ENCODE results near the gene DNAH12.
"Not testable (repeated sequence)": the region's sequence is repeated elsewhere in the genome, so short reads cannot be mapped to it uniquely, and the experiment has no call there.

Gene DNAH12

DNA sequence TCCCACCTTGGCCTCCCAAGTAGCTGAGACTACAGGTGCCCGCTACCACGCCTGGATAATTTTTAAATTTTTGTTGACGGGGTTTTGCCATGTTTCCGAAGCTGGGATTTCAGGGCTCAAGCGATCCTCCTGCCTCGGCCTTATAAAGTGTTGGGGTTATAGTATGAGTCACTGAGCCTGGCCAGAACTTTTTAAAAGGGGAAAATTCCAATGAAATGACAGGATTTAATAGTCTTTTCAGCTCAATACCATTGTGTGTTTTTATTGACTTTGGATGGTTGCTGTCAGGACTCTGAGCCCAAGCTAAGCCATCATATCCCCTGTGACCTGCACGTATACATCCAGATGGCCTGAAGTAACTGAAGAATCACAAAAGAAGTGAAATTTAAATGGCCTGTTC, 240.6 kb downstream of the DNAH12 start:
- not testable (repeated sequence) for DNase-seq (ENCODE audit: low spot score)

DNA sequence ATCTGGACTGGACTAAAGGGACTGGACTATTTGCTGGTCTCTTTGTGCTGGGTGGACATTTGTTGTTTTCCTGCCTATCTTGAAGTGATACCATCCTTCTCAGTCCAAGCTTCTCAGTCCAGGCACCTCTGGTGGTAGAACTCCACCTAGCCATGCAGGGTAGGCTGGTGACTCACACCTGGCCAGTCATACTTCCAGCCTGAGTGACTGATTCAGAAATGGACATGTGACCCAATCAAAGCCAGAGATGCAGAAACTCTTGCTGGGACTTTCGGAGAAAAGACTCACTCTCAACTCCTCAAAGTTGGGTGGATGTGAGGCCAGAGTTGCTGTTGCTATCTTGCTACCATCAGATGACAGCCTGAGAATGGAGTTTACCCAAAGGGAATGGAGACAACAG, 246.1 kb downstream of the DNAH12 start:
- no peak for DNase-seq (ENCODE audit: low spot score)

DNA sequence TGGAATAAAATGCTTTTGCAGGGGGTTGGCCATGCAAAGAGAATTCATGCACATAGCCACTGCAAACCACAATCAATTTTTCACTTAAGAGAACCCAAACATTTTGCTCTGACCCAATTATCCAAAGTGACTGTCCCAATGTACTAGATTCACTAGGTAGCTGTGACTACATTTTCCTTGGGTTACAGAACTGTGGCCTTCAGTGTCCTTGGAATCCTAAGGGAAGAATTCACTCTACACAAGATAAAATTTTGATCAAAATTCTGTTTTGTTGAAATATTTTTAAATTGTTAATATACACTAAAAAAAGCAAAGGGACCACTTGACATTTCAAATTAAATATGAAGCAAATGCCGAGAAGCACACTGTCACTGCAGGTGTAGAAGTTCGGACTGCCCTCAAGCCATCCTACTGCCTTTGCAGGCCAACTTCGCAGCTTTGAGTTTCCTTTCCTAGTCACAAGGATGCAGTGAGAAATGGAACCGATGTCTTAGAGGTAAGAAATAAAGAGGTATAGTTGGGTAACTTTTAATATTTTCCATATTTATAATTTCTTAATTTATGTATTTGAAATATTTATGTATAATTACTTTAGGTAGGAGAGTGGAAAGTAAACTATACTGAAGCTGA, 251.1 kb downstream of the DNAH12 start:
- DNase-seq (ENCODE audit: low spot score), result no peak

DNA sequence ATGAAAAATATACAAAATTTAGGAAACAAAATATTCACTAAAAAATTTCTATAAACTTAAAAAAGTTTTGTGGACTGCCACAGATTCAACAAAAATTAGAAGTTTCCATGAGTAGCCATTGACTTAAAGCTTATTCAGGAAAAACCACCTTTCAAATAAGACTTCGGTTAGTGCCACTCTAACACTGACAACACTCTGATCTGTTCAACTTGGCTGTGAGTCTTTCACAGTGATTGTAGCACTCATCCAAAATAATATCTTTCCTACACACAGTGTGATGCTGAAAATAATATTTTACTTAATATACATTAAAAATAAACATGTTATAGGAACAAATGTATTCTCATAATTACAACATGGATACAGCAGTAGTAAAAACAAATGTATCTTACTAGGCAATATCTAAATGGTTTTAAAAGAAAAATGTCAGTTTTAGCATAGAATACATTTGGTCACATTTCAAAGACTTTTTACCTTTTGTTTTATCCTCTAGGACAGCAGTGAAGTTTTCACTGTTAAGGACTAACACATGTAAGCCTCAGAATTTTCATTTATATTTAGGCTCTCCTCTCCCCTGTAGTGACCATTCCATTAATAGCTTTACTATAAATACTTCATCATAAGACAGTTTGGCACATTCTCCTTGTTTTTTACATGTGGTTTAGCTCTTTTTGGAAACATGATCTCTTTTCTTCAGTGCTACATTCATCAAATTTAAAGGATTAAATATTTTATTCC, 251.8 kb downstream of the DNAH12 start, which contains the start of gene ASB14:
ASB14 (minus strand) TSS at position 527 of the 738 bp plus-strand sequence. CDS start 652 bp downstream, outside the sequence.
- no peak for DNase-seq (ENCODE audit: low spot score)

DNA sequence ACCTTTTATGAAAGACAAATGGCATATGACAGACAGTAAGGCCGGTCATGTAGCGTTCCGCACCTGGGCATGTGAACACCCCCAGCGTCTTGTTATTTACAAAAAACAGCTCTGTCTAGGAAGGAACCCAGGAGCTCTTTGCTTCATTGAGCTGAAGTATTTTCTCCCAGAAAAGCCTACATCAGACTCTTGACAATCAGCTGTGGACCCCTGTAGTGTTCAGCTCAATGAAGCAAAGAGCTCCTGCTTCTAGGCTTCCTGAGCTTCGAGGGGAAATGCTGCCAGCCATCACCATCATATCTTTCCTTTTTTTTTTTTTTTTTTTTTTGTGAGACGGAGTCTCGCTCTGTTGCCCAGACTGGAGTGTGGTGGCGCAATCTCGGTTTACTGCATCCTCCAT, 255.7 kb downstream of the DNAH12 start:
- DNase-seq (ENCODE audit: low spot score), result no peak

DNA sequence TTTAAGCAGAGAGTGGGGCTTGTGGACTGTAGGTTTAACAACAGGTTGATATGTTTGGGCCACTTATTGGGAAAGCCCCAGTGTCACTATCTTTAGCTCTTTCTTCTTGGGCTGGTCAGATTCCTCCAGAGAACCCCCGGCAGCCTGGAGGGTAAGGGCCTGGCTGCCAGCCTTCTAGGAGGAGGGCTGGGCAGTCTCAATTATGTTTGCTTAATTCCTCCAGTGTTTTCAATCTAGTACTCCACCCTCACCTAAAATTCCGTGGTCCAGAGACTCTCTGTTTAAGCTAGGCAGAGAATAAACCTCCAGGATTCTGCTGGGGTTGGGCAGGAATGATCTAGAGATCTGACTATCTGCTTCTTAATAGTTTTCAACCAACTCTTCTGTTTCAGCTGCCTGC, 256.9 kb downstream of the DNAH12 start:
- DNase-seq (ENCODE audit: low spot score), result no peak

DNA sequence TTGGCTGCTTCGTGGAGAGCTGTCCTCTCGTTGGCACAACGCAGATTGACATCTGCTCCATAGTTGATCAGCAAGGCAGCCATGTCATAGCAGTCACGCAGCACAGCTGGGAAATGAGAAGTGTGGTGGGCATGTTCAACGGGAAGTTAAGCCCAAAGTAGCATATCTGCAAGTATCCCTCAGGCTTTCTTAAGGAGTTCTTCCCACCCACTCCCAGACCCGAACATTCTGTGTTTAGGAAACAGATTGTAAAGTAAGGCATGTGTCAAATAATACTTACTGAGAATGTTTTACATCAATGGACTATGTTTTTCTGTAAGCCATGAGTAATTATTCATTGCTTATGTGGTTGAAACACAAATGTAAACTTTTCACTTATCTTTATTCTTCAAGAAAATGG, 260.8 kb downstream of the DNAH12 start:
- DNase-seq (ENCODE audit: low spot score), result no peak

DNA sequence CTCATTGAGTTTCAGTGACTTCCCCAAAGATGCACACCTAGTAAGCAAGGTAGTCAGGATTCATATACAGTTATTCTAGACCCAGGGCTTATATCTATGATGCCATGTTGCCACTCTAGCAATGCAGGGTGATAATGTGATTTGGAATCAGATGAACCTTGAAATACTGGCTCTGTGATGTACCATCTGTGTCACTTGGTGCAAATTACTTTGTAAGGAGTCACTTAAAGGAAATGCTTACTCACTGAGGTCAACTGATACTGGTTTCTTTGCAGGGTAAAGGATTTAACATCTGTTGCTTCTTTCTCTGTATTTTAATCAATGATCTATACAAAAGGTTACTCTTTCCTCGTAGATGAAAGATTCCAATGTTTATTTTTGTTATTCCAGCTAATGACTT, 262.4 kb downstream of the DNAH12 start:
- no peak for DNase-seq (ENCODE audit: low spot score)

DNA sequence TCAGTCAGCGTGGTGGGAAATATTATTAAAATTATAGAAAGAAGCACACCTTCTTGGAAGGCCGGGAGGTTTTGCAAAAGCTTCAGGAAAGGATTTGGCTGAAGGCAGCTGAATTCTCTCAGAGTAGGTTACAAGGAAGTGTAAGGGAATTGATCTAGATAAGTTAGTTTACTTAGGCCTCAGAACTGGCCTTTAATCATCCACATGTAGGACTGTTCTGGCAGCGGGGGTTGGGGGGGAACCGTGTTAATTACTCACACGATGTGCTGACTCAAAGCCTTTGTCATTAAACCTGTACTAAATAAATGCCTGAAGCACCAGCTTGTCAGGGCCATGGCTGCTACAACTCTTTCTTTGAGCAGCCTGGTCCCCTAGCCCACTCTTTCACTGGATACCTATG, 264.5 kb downstream of the DNAH12 start:
- no peak for DNase-seq (ENCODE audit: low spot score)

DNA sequence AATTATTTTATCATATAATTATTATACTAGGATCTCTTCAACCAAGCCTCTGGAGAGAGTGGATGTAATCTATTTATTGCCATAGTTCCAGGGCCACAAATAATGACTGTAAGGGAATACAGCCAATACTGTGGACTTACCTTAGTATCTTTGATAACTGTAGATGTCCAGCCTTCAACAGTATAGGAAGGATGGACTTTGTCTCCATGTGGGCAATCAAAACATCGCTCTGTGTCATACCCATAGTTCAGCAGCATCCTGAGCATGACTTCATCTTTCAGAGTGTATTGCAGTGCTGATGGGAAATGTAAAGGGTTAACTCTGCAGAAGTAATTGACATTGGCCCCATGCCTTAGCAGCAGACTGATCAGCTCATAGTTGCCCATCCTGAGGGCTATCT, 265.9 kb downstream of the DNAH12 start:
- no peak for DNase-seq (ENCODE audit: low spot score)

DNA sequence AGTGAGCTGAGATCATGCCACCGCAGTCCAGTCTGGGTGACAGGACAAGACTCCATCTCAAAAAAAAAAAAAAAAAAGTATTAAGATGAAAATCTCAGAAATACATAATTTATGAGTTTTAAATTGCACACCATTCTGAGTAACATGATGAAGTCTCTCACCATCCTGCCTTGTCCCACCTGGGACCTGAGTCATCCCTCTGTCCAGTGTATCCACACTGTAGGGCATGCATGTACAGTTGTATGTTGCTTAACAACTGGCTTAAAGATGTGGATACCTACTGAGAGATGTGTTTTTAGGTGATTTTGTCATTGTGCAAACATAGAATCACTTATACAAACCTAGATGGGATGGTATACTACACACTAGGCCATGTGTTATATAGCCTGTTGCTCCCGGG, 268.8 kb downstream of the DNAH12 start:
- DNase-seq (ENCODE audit: low spot score), result no peak

DNA sequence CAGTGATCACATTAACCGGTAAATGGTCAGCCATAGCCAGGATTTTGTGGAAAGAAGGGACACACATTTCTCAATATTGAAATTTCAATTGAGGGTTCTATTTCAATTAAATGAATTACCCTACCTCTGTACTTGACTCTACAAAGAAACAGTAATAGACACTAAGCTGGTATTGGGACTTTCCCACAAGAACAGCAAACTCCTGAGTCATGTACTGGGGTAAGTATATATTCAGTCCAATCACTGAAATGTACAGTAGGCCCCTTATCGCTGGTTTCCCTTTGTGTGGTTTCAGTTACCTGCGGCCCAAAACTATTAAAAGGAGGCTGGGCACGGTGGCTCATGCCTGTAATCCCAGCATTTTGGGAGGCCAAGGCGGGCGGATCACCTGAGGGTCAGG, 269.3 kb downstream of the DNAH12 start:
- DNase-seq (ENCODE audit: low spot score), result no peak

DNA sequence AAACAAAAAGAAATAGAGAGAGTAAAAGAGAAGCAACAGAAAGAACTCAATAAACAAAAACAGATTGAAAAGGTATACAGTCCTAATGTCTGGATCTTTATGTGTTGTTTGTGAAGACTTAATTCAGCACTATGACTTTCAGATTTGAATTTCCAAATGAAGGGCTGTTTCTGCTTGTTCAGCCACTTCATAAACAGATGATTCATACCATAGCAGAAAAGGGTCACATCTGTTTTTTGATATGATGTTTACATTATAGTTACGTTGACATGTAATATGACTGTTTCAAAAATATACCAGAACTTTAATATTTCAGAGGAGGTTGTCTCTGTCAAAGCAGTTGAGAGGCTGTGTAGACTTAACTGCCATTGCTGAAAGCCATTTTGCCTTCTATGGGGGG, 275.7 kb downstream of the DNAH12 start:
- no peak for DNase-seq (ENCODE audit: low spot score)

DNA sequence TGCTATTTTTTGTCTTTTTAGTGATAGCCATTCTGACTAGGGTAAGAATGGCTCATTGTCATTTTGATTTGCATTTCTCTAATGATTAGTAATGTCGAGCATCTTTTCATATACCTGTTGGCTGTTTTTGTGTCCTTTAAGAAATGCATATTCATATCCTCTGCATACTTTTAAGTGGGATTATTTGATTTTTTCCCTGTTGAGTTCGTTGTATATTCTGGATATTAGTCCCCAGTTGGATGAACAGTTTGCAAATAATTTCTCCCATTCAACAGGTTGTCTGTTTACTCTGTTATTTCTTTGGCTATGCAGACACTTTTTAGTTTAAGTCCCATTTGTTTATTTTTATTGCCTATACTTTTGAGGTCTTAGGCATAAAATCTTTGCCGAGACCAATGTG, 282.2 kb downstream of the DNAH12 start:
- no peak for DNase-seq (ENCODE audit: low spot score)

DNA sequence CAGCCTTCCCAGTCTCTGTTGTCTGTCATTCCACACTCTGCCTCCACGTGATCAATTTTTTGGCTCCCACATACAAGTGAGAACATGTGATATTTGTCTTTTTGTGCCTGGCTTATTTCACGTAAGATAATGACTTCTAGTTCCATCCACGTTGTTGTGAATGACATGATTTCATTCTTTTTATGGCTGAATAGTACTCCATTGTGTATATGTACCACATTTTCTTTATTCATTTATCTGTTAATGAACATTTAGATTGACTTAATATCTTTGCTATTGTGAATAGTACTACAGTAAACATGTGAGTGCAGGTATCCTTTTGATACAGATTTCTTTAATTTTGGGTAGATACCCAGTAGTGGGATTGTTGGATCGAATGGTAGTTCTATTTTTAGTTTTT, 283.0 kb downstream of the DNAH12 start:
- no peak for DNase-seq (ENCODE audit: low spot score)

DNA sequence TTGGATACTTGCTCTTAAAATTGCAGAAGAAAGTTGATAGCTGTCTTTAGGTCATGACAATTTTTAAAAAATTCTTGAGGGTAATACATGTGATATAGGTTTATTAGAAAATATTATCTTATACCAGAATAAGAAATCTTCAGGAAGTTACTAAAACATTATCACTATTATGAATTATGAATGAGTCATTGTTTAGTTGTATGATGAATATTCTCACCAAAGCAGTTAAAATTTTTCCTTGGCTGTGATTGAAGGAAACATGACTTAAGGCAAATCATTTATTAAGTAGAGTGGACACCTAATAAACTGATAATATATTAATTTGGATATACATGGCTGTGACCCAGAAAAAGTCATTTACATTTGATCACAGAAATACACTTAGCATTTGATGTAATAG, 286.5 kb downstream of the DNAH12 start:
- no peak for DNase-seq (ENCODE audit: low spot score)

DNA sequence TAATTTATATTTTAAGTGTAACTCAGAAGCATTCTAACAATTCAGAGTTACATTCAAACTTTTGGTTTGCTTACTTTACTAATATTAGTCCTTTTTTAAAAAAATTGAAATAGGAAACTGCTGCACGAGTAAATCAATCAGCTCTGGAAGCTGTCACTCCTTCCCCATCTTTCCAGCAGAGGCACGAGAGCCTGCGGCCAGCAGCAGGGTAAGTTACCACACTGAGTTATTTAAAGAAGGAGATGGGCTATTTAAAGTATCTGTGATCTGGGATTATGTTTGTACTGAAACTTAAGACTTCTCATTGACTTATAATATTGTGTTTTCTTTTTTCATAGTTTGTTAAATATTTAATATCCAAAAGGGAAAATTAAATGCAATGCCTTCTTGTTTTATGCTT, 287.3 kb downstream of the DNAH12 start:
- DNase-seq (ENCODE audit: low spot score), result no peak

DNA sequence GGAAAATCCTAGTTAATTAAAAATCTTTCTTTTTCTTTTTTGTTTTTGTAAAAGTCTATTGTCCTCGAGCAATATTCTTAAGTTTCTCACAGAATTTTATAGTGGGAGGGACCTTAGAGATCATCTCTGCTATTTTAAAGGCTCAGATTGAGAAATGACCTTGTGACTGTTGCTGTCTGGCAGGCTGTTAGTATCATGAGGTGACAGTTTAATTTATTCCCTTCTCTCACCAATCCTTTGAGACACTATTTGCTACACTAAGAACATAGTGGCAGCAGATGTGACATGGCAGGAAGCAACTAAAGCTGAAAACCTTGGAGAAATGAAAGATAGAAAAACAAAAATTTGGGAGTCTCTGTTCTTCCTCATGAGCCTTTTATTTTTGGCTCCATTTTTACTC, 291.7 kb downstream of the DNAH12 start:
- no peak for DNase-seq (ENCODE audit: low spot score)

DNA sequence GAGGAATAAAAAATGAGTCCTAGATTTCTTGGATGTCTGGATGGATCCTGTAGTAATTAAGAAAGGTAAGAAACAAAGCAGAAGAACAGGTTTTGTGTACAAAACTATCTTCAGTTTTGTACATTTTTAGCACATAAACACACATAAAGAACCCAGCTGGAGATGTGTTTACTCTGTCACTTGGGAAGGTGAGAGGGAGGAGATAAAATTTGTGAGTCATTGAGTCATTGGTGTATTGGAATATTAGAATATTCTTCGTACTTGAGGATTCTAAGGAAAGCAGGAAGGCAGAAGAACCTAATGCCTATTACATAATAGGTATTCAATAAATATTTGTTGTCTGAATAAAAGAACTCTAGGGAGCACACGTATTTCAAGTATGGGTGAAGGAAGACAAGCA, 299.2 kb downstream of the DNAH12 start:
- no peak for DNase-seq (ENCODE audit: low spot score)
